Activated CD4-positive, alpha-beta T cell treated with anti-CD3 and anti-CD28 coated beads for 36 hours (primary cell): ENCODE data around the gene GNA15. TPM values are rescaled to one million over a fixed set of nuclear protein-coding genes. Genes with fewer than 3 reads are reported as not detected.

Experiments
- ATAC-seq: fragments of 200-7000 bp; cut with Tn5 transposase; one replicate; pipeline ENCODE4 v1.10.0; 2021; ENCODE audit warnings: mild to moderate bottlenecking, moderate library complexity
- CTCF ChIA-PET: fragments of 350-600 bp; sonication (Branson Sonifier 250); formaldehyde crosslinking; loops from one replicate; lab custom pipeline; 2021; ENCODE audit warnings: antibody characterized with exemption; lab: Charles Lee
- POLR2A ChIA-PET: fragments of 350-600 bp; sonication (Branson Sonifier 250); formaldehyde crosslinking; loops from one replicate; lab custom pipeline; 2021; ENCODE audit warnings: antibody characterized with exemption, inconsistent platforms; lab: Charles Lee
- DNase-seq: peaks from one replicate; pipeline ENCODE4 v3.0.0-alpha.2; 2020
- H3K27ac Mint-ChIP-seq: one replicate; pipeline ENCODE4 v1.8.0; 2021; ENCODE audit warnings: mixed read lengths
- H3K27me3 Mint-ChIP-seq: one replicate; pipeline ENCODE4 v1.8.0; 2021; ENCODE audit warnings: mixed read lengths
- H3K36me3 Mint-ChIP-seq: one replicate; pipeline ENCODE4 v1.8.0; 2021; ENCODE audit warnings: low read depth, mixed read lengths
- H3K4me1 Mint-ChIP-seq: one replicate; pipeline ENCODE4 v1.8.0; 2021; ENCODE audit warnings: mixed read lengths
- H3K4me3 Mint-ChIP-seq: one replicate; pipeline ENCODE4 v1.8.0; 2021; ENCODE audit warnings: mild to moderate bottlenecking, moderate library complexity, mixed read lengths
- H3K9me3 Mint-ChIP-seq: one replicate; pipeline ENCODE4 v1.8.0; 2021; ENCODE audit warnings: low read depth, mixed read lengths
- intact Hi-C, 2 experiments: fragments of 100-400 bp; cut with DNase I in 1 of 2; cut with micrococcal nuclease in 1 of 2; formaldehyde crosslinking; loops; one replicate each; pipeline versions ENCODE4 v1.14.2 to v1.15.1; 2022 to 2024; cut with DNase I, micrococcal nuclease
- total RNA-seq, 2 experiments: library from RNA; stranded (reverse); gene quantifications; one replicate each; pipeline ENCODE4 v1.2.3, GENCODE V29; 2021

Gene GNA15
- total RNA-seq, 2 experiments from 2014 or later = 64.9 to 70.9 TPM

- Mint-ChIP-seq H3K4me1 (no peaks in the 10 kb centered on the region), H3K36me3 (peaks cover 5% of the 10 kb centered on the region), H3K27ac (no peak overlapping the region), H3K27me3 (no peaks in the 10 kb centered on the region), H3K9me3 (no peaks in the 10 kb centered on the region), H3K4me3 (no peak overlapping the region)
- ChIA-PET CTCF (interaction anchor here (0.6 to 0.9 kb wide), 2 partner anchors 11 to 132 kb away, joined by 3 to 4 read pairs; no protein-coding TSS in a partner anchor), POLR2A (no interaction called here)
- no peak for DNase-seq
- no peak for ATAC-seq
- intact Hi-C loops = no loop called here
Measured at GRCh38 chr19:3206216-3206953, 70.6 kb downstream of the GNA15 start.

- intact Hi-C loops = no loop called here
- no peaks in the 10 kb centered on the region for H3K27me3 Mint-ChIP-seq
- ChIA-PET POLR2A (no interaction called here), CTCF (interaction anchor here (0.6 kb wide), 1 partner anchor 135 kb away, joined by 3 read pairs; no protein-coding TSS in a partner anchor)
- DNase-seq (no peak), ATAC-seq (no peak)
- no peaks in the 10 kb centered on the region for H3K9me3 Mint-ChIP-seq
- H3K36me3 Mint-ChIP-seq = peaks cover 5% of the 10 kb centered on the region
- no peaks in the 10 kb centered on the region for H3K4me1 Mint-ChIP-seq
- H3K27ac Mint-ChIP-seq = no peak overlapping the region
- H3K4me3 Mint-ChIP-seq = no peak overlapping the region
Measured at GRCh38 chr19:3207461-3208242, 71.8 kb downstream of the GNA15 start.

GRCh38 chr19:3208317-3209207 lies 72.7 kb downstream of the GNA15 start:
- DNase-seq (no peak), ATAC-seq (no peak)
- Mint-ChIP-seq H3K9me3 (no peaks in the 10 kb centered on the region), H3K4me1 (no peaks in the 10 kb centered on the region), H3K27me3 (no peaks in the 10 kb centered on the region), H3K36me3 (peaks cover 5% of the 10 kb centered on the region), H3K4me3 (no peak overlapping the region), H3K27ac (no peak overlapping the region)
- ChIA-PET CTCF (interaction anchor here (0.6 kb wide), 1 partner anchor 136 kb away, joined by 3 read pairs; no protein-coding TSS in a partner anchor), POLR2A (interaction anchor here (0.5 kb wide), 1 partner anchor 82 kb away, joined by 13 read pairs; no protein-coding TSS in a partner anchor)
- intact Hi-C loops = no loop called here

- DNase-seq (peak; percentile 86), ATAC-seq (peak; percentile 98)
- ChIA-PET POLR2A (no interaction called here), CTCF (interaction anchor here (0.9 to 1.9 kb wide), 2 partner anchors 42 to 51 kb away, joined by 3 to 7 read pairs; no protein-coding TSS in a partner anchor)
- Mint-ChIP-seq H3K27ac (no peak overlapping the region), H3K36me3 (peaks cover 5% of the 10 kb centered on the region), H3K4me1 (no peaks in the 10 kb centered on the region), H3K4me3 (no peak overlapping the region), H3K9me3 (no peaks in the 10 kb centered on the region), H3K27me3 (no peaks in the 10 kb centered on the region)
- intact Hi-C loops = loop anchor here in 1 of 2 experiments (1.0 to 2.0 kb wide), 4 partner anchors 24 to 259 kb away; no protein-coding TSS in a partner anchor
Measured at GRCh38 chr19:3210347-3211017, 74.6 kb downstream of the GNA15 start.

GRCh38 chr19:3211191-3211590 lies 75.4 kb downstream of the GNA15 start:
- no peaks in the 10 kb centered on the region for H3K27me3 Mint-ChIP-seq
- ChIA-PET POLR2A (interaction anchor here (0.7 kb wide), 1 partner anchor 51 kb away, joined by 4 read pairs; no protein-coding TSS in a partner anchor), CTCF (interaction anchor here (0.6 to 1.9 kb wide), 4 partner anchors 41 to 443 kb away, joined by 3 to 7 read pairs (median 4); no protein-coding TSS in a partner anchor)
- ATAC-seq (no peak), DNase-seq (no peak)
- no peaks in the 10 kb centered on the region for H3K9me3 Mint-ChIP-seq
- intact Hi-C loops = loop anchor here in 1 of 2 experiments (2.0 kb wide), 1 partner anchor 24 kb away; no protein-coding TSS in a partner anchor
- no peaks in the 10 kb centered on the region for H3K4me1 Mint-ChIP-seq
- peaks cover 5% of the 10 kb centered on the region for H3K36me3 Mint-ChIP-seq
- no peak overlapping the region for H3K27ac Mint-ChIP-seq
- H3K4me3 Mint-ChIP-seq = no peak overlapping the region

- intact Hi-C loops = no loop called here
- CTCF ChIA-PET = interaction anchor here (0.6 kb wide), 1 partner anchor 251 kb away, joined by 3 read pairs; no protein-coding TSS in a partner anchor
- Mint-ChIP-seq H3K4me3 (no peak overlapping the region), H3K27ac (no peak overlapping the region), H3K4me1 (no peaks in the 10 kb centered on the region), H3K9me3 (no peaks in the 10 kb centered on the region), H3K36me3 (peaks cover 11% of the 10 kb centered on the region), H3K27me3 (no peaks in the 10 kb centered on the region)
- no peak for DNase-seq
- POLR2A ChIA-PET = no interaction called here
- ATAC-seq = no peak
Measured at GRCh38 chr19:3213159-3213558, 77.3 kb downstream of the GNA15 start.

Other genes starting within 250 kb of the GNA15 start
- 1 to 10 TPM; 5.9 to 7.1 TPM for gene ZNF57, start 235.1 kb upstream of the GNA15 start, total RNA-seq
- gene ZNF77, start 191.1 kb upstream of the GNA15 start, total RNA-seq = 1 to 10 TPM; 4.3 to 4.8 TPM
- gene TLE6, start 158.5 kb upstream of the GNA15 start, total RNA-seq = 1 to 10 TPM; 2.6 to 3.5 TPM
- gene TLE2, start 106.8 kb upstream of the GNA15 start, total RNA-seq = 1 to 10 TPM; 4.7 to 6.3 TPM
- 100 to 1,000 TPM; 349 to 533 TPM for gene TLE5, start 73.5 kb upstream of the GNA15 start, total RNA-seq
- 10 to 100 TPM in 1 of 2 experiments, 1 to 10 TPM in 1; 7.3 to 13.2 TPM for gene GNA11, start 41.7 kb upstream of the GNA15 start, total RNA-seq
- gene S1PR4, start 42.7 kb downstream of the GNA15 start, total RNA-seq = 10 to 100 TPM; 29.0 to 32.2 TPM
- 10 to 100 TPM; 55.6 to 58.2 TPM for gene NCLN, start 49.9 kb downstream of the GNA15 start, total RNA-seq
- gene CELF5, start 88.6 kb downstream of the GNA15 start, total RNA-seq = under 1 TPM; 0.18 to 0.21 TPM
- 10 to 100 TPM; 20.5 to 22.6 TPM for gene NFIC, start 230.6 kb downstream of the GNA15 start, total RNA-seq